Activated naive CD4-positive, alpha-beta T cell (primary cell): ENCODE results near the gene AKT1.
"Not testable (repeated sequence)": the region's sequence is repeated elsewhere in the genome, so short reads cannot be mapped to it uniquely, and the experiment has no call there.

Experiments used
- DNase-seq, 4 experiments: peaks; one replicate each; lab custom pipeline; 2025; lab: John Stamatoyannopoulos, UW

AKT1 gene

GRCh38 chr14:104794993-104795780, at the start of gene AKT1:
TSS of gene AKT1 (minus strand) at chr14:104795748. CDS start at chr14:104792643, 3,105 bp downstream.
- no peak for DNase-seq

- DNase-seq: no peak
These were observed 49.6 kb upstream of the AKT1 start for GRCh38 chr14:104845033-104845666.

GRCh38 chr14:104844306-104845032, 48.9 kb upstream of the AKT1 start:
- DNase-seq: no peak

- no peak for DNase-seq
These were observed 48.1 kb upstream of the AKT1 start for GRCh38 chr14:104843442-104844305.

GRCh38 chr14:104843006-104843405, 47.5 kb upstream of the AKT1 start:
- DNase-seq: no peak

- no peak for DNase-seq
These were observed 46.2 kb upstream of the AKT1 start for GRCh38 chr14:104841730-104842129.

- not testable (repeated sequence) for DNase-seq
These were observed 40.8 kb upstream of the AKT1 start for GRCh38 chr14:104836171-104836935.

- DNase-seq: no peak
These were observed 35.2 kb upstream of the AKT1 start for GRCh38 chr14:104830781-104831180.

- DNase-seq: peak in 2 of 4 experiments; percentile 14 to 38
These were observed 31.9 kb upstream of the AKT1 start for GRCh38 chr14:104827177-104828055.

GRCh38 chr14:104826861-104827176, 31.3 kb upstream of the AKT1 start:
- DNase-seq: no peak

- DNase-seq: peak; percentile 94 to 98 (median 97)
These were observed 30.8 kb upstream of the AKT1 start for GRCh38 chr14:104826189-104826860.

GRCh38 chr14:104824353-104824997, 28.9 kb upstream of the AKT1 start:
- DNase-seq: no peak

- no peak for DNase-seq
These were observed 27.5 kb upstream of the AKT1 start for GRCh38 chr14:104822821-104823615.

GRCh38 chr14:104821971-104822608, 26.5 kb upstream of the AKT1 start:
- DNase-seq: no peak

GRCh38 chr14:104821229-104821945, 25.8 kb upstream of the AKT1 start:
- no peak for DNase-seq

- DNase-seq: no peak
These were observed 25.2 kb upstream of the AKT1 start for GRCh38 chr14:104820669-104821228.

- DNase-seq: no peak
These were observed 23.8 kb upstream of the AKT1 start for GRCh38 chr14:104819361-104819781.
